SK-N-SH (cell line): ENCODE results near the gene SOX21. TPM values are rescaled to one million over a fixed set of nuclear protein-coding genes. Genes with fewer than 3 reads are reported as not detected.

ENCODE experiments used
- CTCF ChIA-PET: fragments of 300-600, 350-600 bp; formaldehyde crosslinking; extraction: SDS; loops from one replicate; lab custom pipeline; 2021; lab: Yijun Ruan, JAX
- POLR2A ChIA-PET: fragments of 350-600 bp; sonication (Branson Sonifier 250); formaldehyde crosslinking; extraction: SDS; loops from one replicate; lab custom pipeline; 2020; ENCODE audit warnings: antibody characterized with exemption, inconsistent platforms; lab: Yijun Ruan, JAX
- DNase-seq: peaks from one replicate; pipeline ENCODE4 v3.0.0; 2012
- H2AFZ ChIP-seq: fragments of 200-600 bp; sonication (generic); 2 replicates; pipeline ENCODE4 v1.8.1; 2016; ENCODE audit warnings: antibody characterized with exemption, mild to moderate bottlenecking, low read depth
- H3F3A ChIP-seq: fragments of 200-600 bp; sonication (generic); replicated peaks from 2 replicates; pipeline ENCODE3; 2016; ENCODE audit warnings: antibody characterized with exemption, mild to moderate bottlenecking; ENCODE audit not compliant: insufficient read depth
- H3K27ac ChIP-seq, 2 experiments: fragments of 200-500 bp in 1 of 2; fragments of 200-600 bp in 1 of 2; sonication (Bioruptor generic) in 1 of 2; sonication (generic), shearing (Covaris generic) in 1 of 2; 2 replicates each; pipeline versions ENCODE4 v1.5.1 to v1.6.1; 2014 to 2016; ENCODE audit warnings: low read depth in 2 of 2, inconsistent platforms in 1 of 2, low read length in 1 of 2, mild to moderate bottlenecking in 1 of 2, mixed read lengths in 1 of 2
- H3K27me3 ChIP-seq: fragments of 200-600 bp; sonication (generic), shearing (Covaris generic); 2 replicates; pipeline ENCODE4 v1.6.1; 2016; ENCODE audit warnings: mixed run types; ENCODE audit not compliant: insufficient read depth
- H3K36me3 ChIP-seq, 2 experiments: fragments of 200-500 bp in 1 of 2; fragments of 200-600 bp in 1 of 2; sonication (Bioruptor generic) in 1 of 2; sonication (generic) in 1 of 2; replicated peaks in 1 of 2; 2 replicates each; pipeline versions ENCODE3 to v1.5.1; 2014 to 2016; ENCODE audit warnings: low read length in 1 of 2, mild to moderate bottlenecking in 1 of 2; ENCODE audit not compliant: insufficient read depth in 2 of 2, control insufficient read depth in 1 of 2
- H3K4me1 ChIP-seq, 2 experiments: fragments of 200-500 bp in 1 of 2; fragments of 200-600 bp in 1 of 2; sonication (Bioruptor generic) in 1 of 2; sonication (generic), shearing (Covaris generic) in 1 of 2; 2 replicates each; pipeline versions ENCODE4 v1.5.1 to v1.6.1; 2014 to 2016; ENCODE audit warnings: low read depth in 1 of 2, low read length in 1 of 2, mixed run types in 1 of 2; ENCODE audit not compliant: insufficient read depth in 2 of 2, control insufficient read depth in 1 of 2
- H3K4me2 ChIP-seq: fragments of 200-600 bp; sonication (generic), shearing (Covaris generic); 2 replicates; pipeline ENCODE4 v1.6.1; 2017; ENCODE audit warnings: mixed run types
- H3K4me3 ChIP-seq, 2 experiments: fragments of 200-500 bp in 1 of 2; fragments of 200-600 bp in 1 of 2; sonication (Bioruptor generic) in 1 of 2; sonication (generic), shearing (Covaris generic) in 1 of 2; 2 replicates each; pipeline versions ENCODE4 v1.5.1 to v1.8.1; 2014 to 2016; ENCODE audit warnings: low read depth in 2 of 2, inconsistent platforms in 1 of 2, low read length in 1 of 2, mild to moderate bottlenecking in 1 of 2, mixed read lengths in 1 of 2, moderate library complexity in 1 of 2
- H3K79me2 ChIP-seq: fragments of 200-600 bp; sonication (generic); 2 replicates; pipeline ENCODE4 v1.8.1; 2017; ENCODE audit warnings: mild to moderate bottlenecking; ENCODE audit not compliant: insufficient read depth
- H3K9ac ChIP-seq: fragments of 200-600 bp; sonication (generic); 2 replicates; pipeline ENCODE4 v1.6.1; 2017; ENCODE audit warnings: mixed run types
- H3K9me2 ChIP-seq: fragments of 200-600 bp; sonication (generic); 2 replicates; pipeline ENCODE4 v1.6.1; 2017; ENCODE audit warnings: mixed run types
- H3K9me3 ChIP-seq: fragments of 200-600 bp; sonication (generic); 2 replicates; pipeline ENCODE4 v1.6.1; 2017; ENCODE audit warnings: mixed run types, mild to moderate bottlenecking, moderate library complexity
- H4K20me1 ChIP-seq: fragments of 200-600 bp; sonication (generic); 2 replicates; pipeline ENCODE4 v1.6.1; 2017; ENCODE audit warnings: mild to moderate bottlenecking, mixed run types; ENCODE audit not compliant: insufficient read depth
- CTCF ChIP-seq: fragments of 200-600 bp; sonication (generic); IDR thresholded peaks from 2 replicates; pipeline ENCODE4 v1.6.1; 2017; ENCODE audit warnings: antibody characterized with exemption, mild to moderate bottlenecking, moderate library complexity
- ELF1 ChIP-seq: IDR thresholded peaks from 2 replicates; pipeline ENCODE4 v1.4.0; 2012
- EP300 ChIP-seq, 2 experiments: IDR thresholded peaks; 2 replicates each; pipeline versions ENCODE4 v1.4.0 to v1.6.1; 2012; ENCODE audit warnings: borderline replicate concordance in 1 of 2, low read depth in 1 of 2, low read length in 1 of 2
- EZH2phosphoT487 ChIP-seq: fragments of 200-600 bp; sonication (generic); IDR thresholded peaks from 2 replicates; pipeline ENCODE4 v1.6.1; 2017; ENCODE audit warnings: low read depth, mixed run types, mild to moderate bottlenecking, antibody characterized with exemption, moderate library complexity, borderline replicate concordance
- FOXJ3 ChIP-seq: sonication (generic); formaldehyde crosslinking; IDR thresholded peaks from 2 replicates; pipeline ENCODE4 v1.5.1; 2020; ENCODE audit warnings: mild to moderate bottlenecking, missing genetic modification reagents
- FOXM1 ChIP-seq: IDR thresholded peaks from 2 replicates; pipeline ENCODE4 v1.4.0; 2012; ENCODE audit warnings: low read depth, mild to moderate bottlenecking
- GABPA ChIP-seq: IDR thresholded peaks from 2 replicates; pipeline ENCODE4 v1.4.0; 2012; ENCODE audit warnings: low read depth, mild to moderate bottlenecking
- RXRA ChIP-seq: IDR thresholded peaks from 2 replicates; pipeline ENCODE4 v1.4.0; 2012; ENCODE audit warnings: low read depth, mild to moderate bottlenecking, borderline replicate concordance
- TEAD4 ChIP-seq: IDR thresholded peaks from 2 replicates; pipeline ENCODE4 v1.4.0; 2012; ENCODE audit warnings: mild to moderate bottlenecking, borderline replicate concordance; ENCODE audit not compliant: insufficient read depth
- WGBS: methylation state at CpG from one replicate; pipeline ENCODE4 v1.1.6; 2017; ENCODE audit warnings: low lambda C conversion rate; 5-methylcytosine and 5-hydroxymethylcytosine counted together
- polyA plus RNA-seq, 3 experiments: library from polyadenylated mRNA; depleted of rRNA; stranded (reverse); fragments of >200 nt; gene quantifications; 2 replicates each; pipeline ENCODE4 v1.2.3, GENCODE V29; 2012
- TF ChIP-seq, protein P1 (sequence below): IDR thresholded peaks from 2 replicates; pipeline ENCODE4 v1.6.1; 2012; ENCODE audit warnings: mild to moderate bottlenecking, low read depth, low read length, moderate library complexity
- TF ChIP-seq, protein P2 (sequence below): IDR thresholded peaks from 2 replicates; pipeline ENCODE4 v1.4.0; 2012; ENCODE audit warnings: low read depth

The SOX21 gene
- polyA plus RNA-seq, 1 of the 3 experiments (the other 2 are of a cell fraction), result not detected

DNA sequence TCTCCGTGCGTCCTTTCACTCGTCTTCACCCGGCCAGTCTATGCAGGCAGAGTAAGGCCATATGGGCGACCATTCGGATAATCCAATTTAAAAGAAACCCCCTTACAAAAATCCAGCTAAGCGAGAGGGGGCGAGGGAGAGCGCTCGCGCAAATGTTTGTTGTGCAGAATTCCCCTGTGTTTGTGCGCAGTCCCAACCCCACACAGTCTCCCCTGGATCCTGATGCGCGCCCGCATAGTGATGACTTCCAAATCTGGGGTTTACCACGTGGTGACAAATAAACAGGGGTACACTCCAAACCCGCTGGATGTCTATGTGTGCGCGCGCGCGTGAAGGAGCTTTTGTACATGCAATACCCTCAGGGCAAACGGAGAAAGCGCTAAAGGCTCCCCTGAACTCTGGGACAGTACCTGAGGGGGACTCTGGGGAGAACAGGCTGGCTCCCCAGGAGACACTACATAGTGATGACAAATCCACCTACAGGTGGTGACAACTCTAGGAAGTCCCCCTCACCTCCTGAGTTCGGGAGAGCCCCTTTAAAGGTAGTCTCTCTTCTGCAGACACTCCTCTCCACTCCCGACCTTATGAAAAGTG, 8.5 kb downstream of the SOX21 start:
- no peaks in the 10 kb centered on the region for H4K20me1 ChIP-seq
- DNase-seq, result peak; percentile 28
- H3K4me1 ChIP-seq, result peaks cover 0 to 3% of the 10 kb centered on the region in 2 experiments; a peak in 1 of 4 replicates
- H3K9ac ChIP-seq, result no peak overlapping the region
- no peak overlapping the region for H3K27ac ChIP-seq
- H3K27me3 ChIP-seq, result peaks cover 82% of the 10 kb centered on the region
- ChIA-PET CTCF (interaction anchor here (0.7 to 1.3 kb wide), 2 partner anchors 21 to 29 kb away, joined by 3 to 5 read pairs; no protein-coding TSS in a partner anchor), POLR2A (no interaction called here)
- no peaks in the 10 kb centered on the region for H3K9me2 ChIP-seq
- H3K4me2 ChIP-seq, result no peak overlapping the region
- no peaks in the 10 kb centered on the region for H3K9me3 ChIP-seq
- H2AFZ ChIP-seq, result no peak overlapping the region
- H3K79me2 ChIP-seq, result no peaks in the 10 kb centered on the region
- no peaks in the 10 kb centered on the region for H3K36me3 ChIP-seq
- WGBS, result 20% methylated on average over 24 of the region's 26 CpGs
- H3F3A ChIP-seq, result no peaks in the 10 kb centered on the region
- no peak for TF ChIP-seq ELF1
- TF ChIP-seq TEAD4, result no peak
- TF ChIP-seq, protein P1, sequence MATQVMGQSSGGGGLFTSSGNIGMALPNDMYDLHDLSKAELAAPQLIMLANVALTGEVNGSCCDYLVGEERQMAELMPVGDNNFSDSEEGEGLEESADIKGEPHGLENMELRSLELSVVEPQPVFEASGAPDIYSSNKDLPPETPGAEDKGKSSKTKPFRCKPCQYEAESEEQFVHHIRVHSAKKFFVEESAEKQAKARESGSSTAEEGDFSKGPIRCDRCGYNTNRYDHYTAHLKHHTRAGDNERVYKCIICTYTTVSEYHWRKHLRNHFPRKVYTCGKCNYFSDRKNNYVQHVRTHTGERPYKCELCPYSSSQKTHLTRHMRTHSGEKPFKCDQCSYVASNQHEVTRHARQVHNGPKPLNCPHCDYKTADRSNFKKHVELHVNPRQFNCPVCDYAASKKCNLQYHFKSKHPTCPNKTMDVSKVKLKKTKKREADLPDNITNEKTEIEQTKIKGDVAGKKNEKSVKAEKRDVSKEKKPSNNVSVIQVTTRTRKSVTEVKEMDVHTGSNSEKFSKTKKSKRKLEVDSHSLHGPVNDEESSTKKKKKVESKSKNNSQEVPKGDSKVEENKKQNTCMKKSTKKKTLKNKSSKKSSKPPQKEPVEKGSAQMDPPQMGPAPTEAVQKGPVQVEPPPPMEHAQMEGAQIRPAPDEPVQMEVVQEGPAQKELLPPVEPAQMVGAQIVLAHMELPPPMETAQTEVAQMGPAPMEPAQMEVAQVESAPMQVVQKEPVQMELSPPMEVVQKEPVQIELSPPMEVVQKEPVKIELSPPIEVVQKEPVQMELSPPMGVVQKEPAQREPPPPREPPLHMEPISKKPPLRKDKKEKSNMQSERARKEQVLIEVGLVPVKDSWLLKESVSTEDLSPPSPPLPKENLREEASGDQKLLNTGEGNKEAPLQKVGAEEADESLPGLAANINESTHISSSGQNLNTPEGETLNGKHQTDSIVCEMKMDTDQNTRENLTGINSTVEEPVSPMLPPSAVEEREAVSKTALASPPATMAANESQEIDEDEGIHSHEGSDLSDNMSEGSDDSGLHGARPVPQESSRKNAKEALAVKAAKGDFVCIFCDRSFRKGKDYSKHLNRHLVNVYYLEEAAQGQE, result no peak
- TF ChIP-seq FOXJ3 (CRISPR knock-in tag), result no peak
- TF ChIP-seq EZH2phosphoT487, result no peak; the same call in 1 of the 2 replicates
- TF ChIP-seq GABPA, result no peak
- TF ChIP-seq, protein P2, sequence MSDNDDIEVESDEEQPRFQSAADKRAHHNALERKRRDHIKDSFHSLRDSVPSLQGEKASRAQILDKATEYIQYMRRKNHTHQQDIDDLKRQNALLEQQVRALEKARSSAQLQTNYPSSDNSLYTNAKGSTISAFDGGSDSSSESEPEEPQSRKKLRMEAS, result no peak
- TF ChIP-seq CTCF, result no peak
- TF ChIP-seq EP300 (IDR thresholded peaks at IDR 0.05; ENCODE audit: borderline replicate concordance in 1 of 2, low read depth in 1 of 2, low read length in 1 of 2), result no peak
- no peak for TF ChIP-seq FOXM1
- no peak for TF ChIP-seq RXRA
- TF ChIP-seq, all 33 proteins: peak for 0
- no peak overlapping the region for H3K4me3 ChIP-seq
